GM12874 (cell line): Measurements from ENCODE around the gene PGBD2.

ENCODE experiments used
- CTCF ChIP-seq: IDR thresholded peaks from 2 replicates; pipeline ENCODE4 v1.5.1; 2011; ENCODE audit warnings: low read depth, mild to moderate bottlenecking, control low read depth, low read length, moderate library complexity; ENCODE audit not compliant: insufficient read depth

The PGBD2 gene

GRCh38 chr1:248894837-248895236 is 11.2 kb upstream of the PGBD2 start:
- TF ChIP-seq CTCF = no peak

GRCh38 chr1:248897412-248898337 is 8.4 kb upstream of the PGBD2 start:
- TF ChIP-seq CTCF = no peak

GRCh38 chr1:248900637-248901036 is 5.4 kb upstream of the PGBD2 start:
- no peak for TF ChIP-seq CTCF

GRCh38 chr1:248901578-248901977 is 4.5 kb upstream of the PGBD2 start:
- no peak for TF ChIP-seq CTCF

GRCh38 chr1:248904437-248905216 is 1.4 kb upstream of the PGBD2 start:
- no peak for TF ChIP-seq CTCF

- TF ChIP-seq CTCF = no peak
Observed at GRCh38 chr1:248905662-248906008, 400 bp upstream of the PGBD2 start.
